Fibroblast of the aortic adventitia (primary cell): Measurements from ENCODE around the gene ATXN7. TPM values are rescaled to one million over a fixed set of nuclear protein-coding genes. Genes with fewer than 3 reads are reported as not detected.

Experiments
- DNase-seq: peaks from one replicate; pipeline ENCODE4 v3.0.0-alpha.2; 2010; ENCODE audit warnings: low read depth
- H3K4me3 ChIP-seq: 2 replicates; pipeline ENCODE4 v1.5.1; 2011; ENCODE audit warnings: low read depth, mild to moderate bottlenecking, control low read depth, low read length, moderate library complexity
- CTCF ChIP-seq: IDR thresholded peaks from 2 replicates; pipeline ENCODE4 v1.5.1; 2011; ENCODE audit warnings: mild to moderate bottlenecking, low read length, control low read depth, inconsistent platforms; ENCODE audit not compliant: insufficient read depth
- total RNA-seq: library from RNA; depleted of rRNA; stranded (reverse); fragments of >200 nt; gene quantifications from 2 replicates; pipeline ENCODE4 v1.2.3, GENCODE V29; 2012; ENCODE audit warnings: low replicate concordance

Gene ATXN7
- total RNA-seq, 1 donor = 21.0 TPM

- peak overlapping the region; percentile 29 for H3K4me3 ChIP-seq
- DNase-seq = peak; percentile 69
Observed at GRCh38 chr3:63967675-63968611, 104.3 kb downstream of the ATXN7 start.

GRCh38 chr3:63968612-63969350, 105.1 kb downstream of the ATXN7 start:
- no peak for TF ChIP-seq CTCF
- DNase-seq = peak; percentile 28
- H3K4me3 ChIP-seq = no peak overlapping the region

More at GRCh38 chr3:63967675-63968611, 104.3 kb downstream of the ATXN7 start:
- TF ChIP-seq CTCF = no peak

GRCh38 chr3:63969876-63970275, 106.2 kb downstream of the ATXN7 start:
- H3K4me3 ChIP-seq = no peak overlapping the region
- no peak for DNase-seq
- TF ChIP-seq CTCF = no peak

GRCh38 chr3:63970631-63971475, 107.2 kb downstream of the ATXN7 start:
- TF ChIP-seq CTCF = no peak
- no peak overlapping the region for H3K4me3 ChIP-seq
- DNase-seq = peak; percentile 54

GRCh38 chr3:63972196-63972595, 108.5 kb downstream of the ATXN7 start:
- peak; percentile 69 for DNase-seq
- H3K4me3 ChIP-seq = no peak overlapping the region
- no peak for TF ChIP-seq CTCF

- DNase-seq = no peak
- H3K4me3 ChIP-seq = no peak overlapping the region
- no peak for TF ChIP-seq CTCF
Observed at GRCh38 chr3:63972987-63973386, 109.3 kb downstream of the ATXN7 start.
